D721Med (cell line): Measurements from ENCODE around the gene GAB1.

ENCODE experiments used
- DNase-seq: peaks from one replicate; pipeline ENCODE4 v3.0.0; 2011; ENCODE audit warnings: low spot score; ENCODE audit not compliant: insufficient read length
- FAIRE-seq: peaks from 2 replicates; lab custom pipeline; 2011; peaks lifted over from hg19 to GRCh38; lab: Jason Lieb, UNC
- CTCF ChIP-seq: IDR thresholded peaks from 2 replicates; pipeline ENCODE4 v1.5.1; 2012; ENCODE audit warnings: mild to moderate bottlenecking, control low read depth; ENCODE audit not compliant: insufficient read depth; ENCODE audit errors: missing control alignments

The GAB1 gene

GRCh38 chr4:143405075-143405730 is 68.5 kb downstream of the GAB1 start:
- DNase-seq (no peak), FAIRE-seq (no peak)
- no peak for TF ChIP-seq CTCF

- FAIRE-seq (no peak), DNase-seq (no peak)
- no peak for TF ChIP-seq CTCF
Measured at GRCh38 chr4:143406523-143406922, 69.8 kb downstream of the GAB1 start.

GRCh38 chr4:143407474-143407873 is 70.8 kb downstream of the GAB1 start:
- no peak for FAIRE-seq

DNA sequence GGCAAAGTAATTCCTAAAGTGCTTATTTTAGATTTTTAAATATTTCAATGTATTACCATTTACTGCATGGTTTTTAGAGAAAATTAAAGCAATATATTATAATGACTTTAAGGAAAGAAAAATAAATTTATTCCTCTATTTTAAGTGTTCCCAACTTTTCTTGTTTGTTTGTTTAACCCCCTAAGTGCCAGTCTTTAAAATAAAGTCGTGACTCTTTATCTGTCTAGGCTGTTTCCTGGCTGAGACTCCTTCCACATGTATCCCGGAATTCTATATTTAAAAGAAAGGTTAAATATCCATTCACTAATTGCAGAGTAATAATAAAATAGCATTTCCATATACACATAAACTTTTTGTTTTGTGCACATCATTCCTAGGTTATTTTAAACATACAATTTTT is 71.2 kb downstream of the GAB1 start:
- DNase-seq: no peak
- no peak for FAIRE-seq
- no peak for TF ChIP-seq CTCF

More at GRCh38 chr4:143407474-143407873, 70.8 kb downstream of the GAB1 start:
- no peak for DNase-seq
- no peak for TF ChIP-seq CTCF

DNA sequence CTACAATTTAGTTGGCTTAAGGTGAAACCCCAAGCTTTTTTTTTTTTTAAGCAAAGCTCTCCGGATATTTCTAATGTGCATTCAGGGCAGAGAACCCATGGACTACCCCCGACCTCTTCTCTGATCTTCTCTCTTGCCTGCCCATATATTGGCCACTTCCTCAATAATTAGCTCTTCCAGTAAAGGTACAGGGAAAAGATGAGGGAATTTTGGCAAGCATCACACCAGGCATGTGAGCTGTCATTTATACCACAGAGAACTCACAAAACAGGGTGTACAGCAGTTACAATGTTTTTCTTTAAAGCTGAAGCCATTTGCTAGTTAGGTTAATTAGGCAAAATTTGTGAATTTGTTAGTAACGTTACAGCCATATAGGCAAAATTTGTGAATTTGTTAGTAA is 73.3 kb downstream of the GAB1 start:
- FAIRE-seq: no peak
- no peak for TF ChIP-seq CTCF

DNA sequence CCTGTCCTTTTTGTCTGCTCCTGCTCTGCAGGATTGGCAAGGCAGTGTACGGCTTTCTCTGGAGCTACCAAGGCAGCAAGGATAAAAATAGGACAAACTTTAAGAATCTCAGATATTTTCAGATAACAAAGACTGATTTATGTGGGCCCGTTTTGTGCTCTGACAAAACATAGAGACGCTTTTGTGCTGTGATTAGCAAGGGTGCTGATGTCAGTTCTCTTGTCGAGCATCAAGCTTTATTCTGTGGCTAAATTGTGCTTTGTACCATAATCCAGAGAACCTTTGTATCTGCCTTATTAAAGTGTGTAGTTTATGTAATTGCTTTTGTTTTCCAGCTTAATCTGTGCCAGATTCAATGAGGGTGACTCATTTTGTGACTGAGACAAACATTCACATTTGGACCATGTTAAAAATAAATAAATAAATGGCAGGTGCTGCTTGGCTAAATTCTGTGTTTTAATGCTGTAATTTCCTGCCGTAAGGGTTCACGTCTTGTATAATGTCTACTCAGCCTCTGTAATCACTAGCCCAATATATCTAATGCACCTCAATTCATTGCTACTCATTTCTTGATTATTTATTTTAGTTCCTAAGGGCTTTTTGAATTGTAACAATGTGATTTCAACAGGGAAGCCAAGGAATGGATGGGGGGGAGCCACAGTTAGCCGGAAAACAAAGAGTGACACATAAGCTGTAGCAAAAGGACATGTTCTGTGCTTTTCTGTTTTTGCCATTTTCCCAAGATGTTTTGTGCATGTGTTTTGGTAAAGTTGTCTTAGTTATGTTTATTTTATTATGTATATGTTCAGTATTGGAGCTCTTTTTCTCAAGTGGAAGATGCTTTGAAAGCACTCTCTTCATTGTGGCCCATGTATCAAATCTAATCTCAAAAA is 75.1 kb downstream of the GAB1 start:
- no peak for FAIRE-seq
- no peak for TF ChIP-seq CTCF
- DNase-seq: no peak

More for the DNA sequence above, 73.3 kb downstream of the GAB1 start:
- DNase-seq: no peak

DNA sequence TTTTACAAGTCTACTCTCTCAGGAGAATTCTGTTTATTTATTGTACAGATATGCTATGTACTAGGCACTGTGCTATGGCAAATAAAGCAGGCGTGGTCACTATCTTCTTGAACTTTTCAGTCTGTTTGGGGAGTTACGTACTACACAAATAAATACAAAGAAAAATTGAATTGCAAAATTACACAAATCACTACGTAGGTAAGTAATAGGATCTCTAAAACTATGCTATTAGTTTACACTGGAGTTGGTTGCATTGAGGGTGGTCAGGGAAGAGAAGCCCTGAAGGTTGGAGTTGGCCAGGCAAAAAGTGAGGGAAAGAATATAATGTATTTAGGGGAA is 75.7 kb downstream of the GAB1 start:
- TF ChIP-seq CTCF: no peak
- DNase-seq (no peak), FAIRE-seq (no peak)
